Suprapubic skin (tissue), 4 donors: ENCODE results near the gene PIK3CB.

Source experiments
- CTCF ChIP-seq, 2 donors: fragments of 200-600 bp in 1 of 2; fragments of 450-650 bp in 1 of 2; sonication (generic) in 1 of 2; IDR thresholded peaks; one replicate each; pipeline ENCODE4 v1.5.1; 2016 to 2019; ENCODE audit warnings: antibody characterized with exemption in 2 of 2, mild to moderate bottlenecking in 1 of 2, moderate library complexity in 1 of 2
- EP300 ChIP-seq: sonication (generic); formaldehyde crosslinking; IDR thresholded peaks from one replicate; pipeline ENCODE4 v1.6.1; 2017; ENCODE audit warnings: antibody characterized with exemption
- POLR2A ChIP-seq, 2 donors: fragments of 450-650 bp; IDR thresholded peaks; one replicate each; pipeline ENCODE4 v1.6.1; 2017; ENCODE audit warnings: antibody characterized with exemption in 2 of 2, mild to moderate bottlenecking in 2 of 2, moderate library complexity in 2 of 2
- POLR2AphosphoS5 ChIP-seq, 3 donors: sonication (generic); formaldehyde crosslinking; IDR thresholded peaks; one replicate each; pipeline ENCODE4 v1.6.1; 2017; ENCODE audit warnings: antibody characterized with exemption in 3 of 3

- TF ChIP-seq CTCF (IDR thresholded peaks at IDR 0.05) = no peak
- TF ChIP-seq POLR2A (IDR thresholded peaks at IDR 0.05) = no peak
- TF ChIP-seq POLR2AphosphoS5 (IDR thresholded peaks at IDR 0.05) = no peak
- no peak for TF ChIP-seq EP300
These were observed 208.9 kb downstream of the PIK3CB start for GRCh38 chr3:138625707-138626365.
